Neural progenitor cell (in vitro differentiated cells): ENCODE data around the gene DIS3L2. TPM values are rescaled to one million over a fixed set of nuclear protein-coding genes. Genes with fewer than 3 reads are reported as not detected.

Experiments used
- DNase-seq: peaks from one replicate; pipeline ENCODE4 v3.0.0-alpha.2; 2016; ENCODE audit warnings: low spot score
- H2AFZ ChIP-seq: fragments of 200-600 bp; sonication (generic); replicated peaks from 2 replicates; pipeline ENCODE4 v1.6.1; 2016; ENCODE audit warnings: antibody characterized with exemption
- H3F3A ChIP-seq: fragments of 200-600 bp; sonication (generic); 2 replicates; pipeline ENCODE4 v1.6.1; 2016; ENCODE audit warnings: antibody characterized with exemption, low read depth
- H3K27ac ChIP-seq: fragments of 200-600 bp; sonication (generic); 2 replicates; pipeline ENCODE4 v1.5.1; 2016; ENCODE audit warnings: mild to moderate bottlenecking
- H3K27me3 ChIP-seq: fragments of 200-600 bp; sonication (generic); 2 replicates; pipeline ENCODE4 v1.6.1; 2016; ENCODE audit warnings: mild to moderate bottlenecking, moderate library complexity
- H3K36me3 ChIP-seq: fragments of 200-600 bp; sonication (generic); 2 replicates; pipeline ENCODE4 v1.5.1; 2016
- H3K4me1 ChIP-seq: fragments of 200-600 bp; sonication (generic); 2 replicates; pipeline ENCODE4 v1.6.1; 2016; ENCODE audit warnings: mixed run types
- H3K4me2 ChIP-seq: fragments of 200-600 bp; sonication (generic); 2 replicates; pipeline ENCODE4 v1.6.1; 2016
- H3K4me3 ChIP-seq: fragments of 200-600 bp; sonication (generic); 2 replicates; pipeline ENCODE4 v1.5.1; 2016
- H3K79me2 ChIP-seq: fragments of 200-600 bp; sonication (generic); 2 replicates; pipeline ENCODE4 v1.6.1; 2016; ENCODE audit warnings: low read depth
- H3K9ac ChIP-seq: fragments of 200-600 bp; sonication (generic); 2 replicates; pipeline ENCODE4 v1.6.1; 2016
- H3K9me3 ChIP-seq: fragments of 200-600 bp; sonication (generic); 2 replicates; pipeline ENCODE4 v1.5.1; 2016; ENCODE audit warnings: low read depth
- H4K20me1 ChIP-seq: fragments of 200-600 bp; sonication (generic); 2 replicates; pipeline ENCODE4 v1.6.1; 2016; ENCODE audit warnings: low read depth
- H3K27ac Mint-ChIP-seq: 3 replicates; pipeline ENCODE4 v1.8.0; 2021; ENCODE audit warnings: mixed read lengths
- H3K27me3 Mint-ChIP-seq: 2 replicates; pipeline ENCODE4 v1.8.0; 2022; ENCODE audit warnings: low read depth, mild to moderate bottlenecking, inconsistent platforms, moderate library complexity, mixed read lengths; ENCODE audit not compliant: insufficient read depth
- H3K36me3 Mint-ChIP-seq: 3 replicates; pipeline ENCODE4 v1.8.0; 2021; ENCODE audit warnings: mixed read lengths
- H3K4me1 Mint-ChIP-seq: 3 replicates; pipeline ENCODE4 v1.8.0; 2021; ENCODE audit warnings: mixed read lengths
- H3K4me3 Mint-ChIP-seq: 3 replicates; pipeline ENCODE4 v1.8.0; 2021; ENCODE audit warnings: mild to moderate bottlenecking, moderate library complexity, mixed read lengths
- H3K9me3 Mint-ChIP-seq: 3 replicates; pipeline ENCODE4 v1.8.0; 2020; ENCODE audit warnings: mixed read lengths
- CTCF ChIP-seq: fragments of 200-600 bp; sonication (generic); IDR thresholded peaks from 2 replicates; pipeline ENCODE4 v1.5.1; 2017; ENCODE audit warnings: antibody characterized with exemption, mild to moderate bottlenecking
- EZH2 ChIP-seq: fragments of 200-600 bp; sonication (generic); IDR thresholded peaks from 2 replicates; pipeline ENCODE4 v1.6.1; 2017; ENCODE audit warnings: antibody characterized with exemption, mild to moderate bottlenecking, moderate library complexity
- EZH2phosphoT487 ChIP-seq: fragments of 200-600 bp; sonication (generic); IDR thresholded peaks from 2 replicates; pipeline ENCODE4 v1.6.1; 2017; ENCODE audit warnings: antibody characterized with exemption
- total RNA-seq: library from RNA; depleted of rRNA; stranded (reverse); fragments of >200 nt; gene quantifications from 2 replicates; pipeline ENCODE4 v1.2.3, GENCODE V29; 2015; ENCODE audit warnings: low replicate concordance

Gene DIS3L2
- total RNA-seq, 1 donor from 2014 or later, result 23.2 TPM

- Mint-ChIP-seq H3K4me1 (peaks cover 6% of the 10 kb centered on the region), H3K27ac (no peak overlapping the region), H3K36me3 (no peaks in the 10 kb centered on the region), H3K4me3 (no peak overlapping the region), H3K9me3 (no peaks in the 10 kb centered on the region), H3K27me3 (peaks cover 5% of the 10 kb centered on the region)
- no peak overlapping the region for H3K27ac ChIP-seq
- no peaks in the 10 kb centered on the region for H3K79me2 ChIP-seq
- no peaks in the 10 kb centered on the region for H3K36me3 ChIP-seq
- DNase-seq, result no peak
- H3K4me3 ChIP-seq, result no peak overlapping the region
- H3K9me3 ChIP-seq, result no peaks in the 10 kb centered on the region
- no peaks in the 10 kb centered on the region for H3K27me3 ChIP-seq
- no peak overlapping the region for H3K9ac ChIP-seq
- no peak overlapping the region for H2AFZ ChIP-seq
- H4K20me1 ChIP-seq, result peaks cover 5% of the 10 kb centered on the region
- no peak for TF ChIP-seq CTCF
- no peak for TF ChIP-seq EZH2
- no peak for TF ChIP-seq EZH2phosphoT487
- peaks cover 4% of the 10 kb centered on the region for H3K4me1 ChIP-seq
- no peak overlapping the region for H3K4me2 ChIP-seq
- no peaks in the 10 kb centered on the region for H3F3A ChIP-seq
These were observed 112.2 kb downstream of the DIS3L2 start for GRCh38 chr2:232073699-232074098.

- H3K9me3 Mint-ChIP-seq, result no peaks in the 10 kb centered on the region
- Histone ChIP-seq H3K27me3 (no peaks in the 10 kb centered on the region), H3K27ac (no peak overlapping the region), H3K4me1 (peaks cover 4% of the 10 kb centered on the region), H4K20me1 (peaks cover 5% of the 10 kb centered on the region), H3K9ac (no peak overlapping the region), H3K4me2 (no peak overlapping the region), H3K36me3 (no peaks in the 10 kb centered on the region), H3K4me3 (no peak overlapping the region), H3K79me2 (no peaks in the 10 kb centered on the region), H3K9me3 (no peaks in the 10 kb centered on the region), H2AFZ (no peak overlapping the region), H3F3A (no peaks in the 10 kb centered on the region)
- DNase-seq, result no peak
- H3K36me3 Mint-ChIP-seq, result no peaks in the 10 kb centered on the region
- no peak for TF ChIP-seq CTCF
- TF ChIP-seq EZH2phosphoT487, result no peak
- TF ChIP-seq EZH2, result no peak
- peaks cover 5% of the 10 kb centered on the region for H3K27me3 Mint-ChIP-seq
- H3K27ac Mint-ChIP-seq, result no peak overlapping the region
- no peak overlapping the region for H3K4me3 Mint-ChIP-seq
- H3K4me1 Mint-ChIP-seq, result peaks cover 6% of the 10 kb centered on the region
These were observed 113.6 kb downstream of the DIS3L2 start for GRCh38 chr2:232075080-232075479.

- H3K36me3 Mint-ChIP-seq, result no peaks in the 10 kb centered on the region
- H3K27ac ChIP-seq, result no peak overlapping the region
- H3K9me3 ChIP-seq, result no peaks in the 10 kb centered on the region
- no peak for TF ChIP-seq EZH2
- no peak for TF ChIP-seq EZH2phosphoT487
- no peak for TF ChIP-seq CTCF
- H4K20me1 ChIP-seq, result peaks cover 5% of the 10 kb centered on the region
- H3K36me3 ChIP-seq, result no peaks in the 10 kb centered on the region
- peaks cover 5% of the 10 kb centered on the region for H3K27me3 Mint-ChIP-seq
- no peak overlapping the region for H3K4me3 Mint-ChIP-seq
- DNase-seq, result no peak
- H3K9me3 Mint-ChIP-seq, result no peaks in the 10 kb centered on the region
- H3K4me3 ChIP-seq, result no peak overlapping the region
- peaks cover 6% of the 10 kb centered on the region for H3K4me1 Mint-ChIP-seq
- no peak overlapping the region for H3K27ac Mint-ChIP-seq
- no peak overlapping the region for H3K9ac ChIP-seq
- peaks cover 4% of the 10 kb centered on the region for H3K4me1 ChIP-seq
- no peaks in the 10 kb centered on the region for H3K27me3 ChIP-seq
- H3K79me2 ChIP-seq, result no peaks in the 10 kb centered on the region
- no peak overlapping the region for H2AFZ ChIP-seq
- no peaks in the 10 kb centered on the region for H3F3A ChIP-seq
- no peak overlapping the region for H3K4me2 ChIP-seq
These were observed 114.3 kb downstream of the DIS3L2 start for GRCh38 chr2:232075859-232076258.
